NCI-H748 treated with DMSO at 0.1 percent for 48 hours (cell line): ENCODE data around the gene ESCO1.
"Not testable (repeated sequence)": the region's sequence is repeated elsewhere in the genome, so short reads cannot be mapped to it uniquely, and the experiment has no call there.

ENCODE experiments used
- DNase-seq: peaks from one replicate; lab custom pipeline; 2025; lab: John Stamatoyannopoulos, UW

ESCO1 gene

DNA sequence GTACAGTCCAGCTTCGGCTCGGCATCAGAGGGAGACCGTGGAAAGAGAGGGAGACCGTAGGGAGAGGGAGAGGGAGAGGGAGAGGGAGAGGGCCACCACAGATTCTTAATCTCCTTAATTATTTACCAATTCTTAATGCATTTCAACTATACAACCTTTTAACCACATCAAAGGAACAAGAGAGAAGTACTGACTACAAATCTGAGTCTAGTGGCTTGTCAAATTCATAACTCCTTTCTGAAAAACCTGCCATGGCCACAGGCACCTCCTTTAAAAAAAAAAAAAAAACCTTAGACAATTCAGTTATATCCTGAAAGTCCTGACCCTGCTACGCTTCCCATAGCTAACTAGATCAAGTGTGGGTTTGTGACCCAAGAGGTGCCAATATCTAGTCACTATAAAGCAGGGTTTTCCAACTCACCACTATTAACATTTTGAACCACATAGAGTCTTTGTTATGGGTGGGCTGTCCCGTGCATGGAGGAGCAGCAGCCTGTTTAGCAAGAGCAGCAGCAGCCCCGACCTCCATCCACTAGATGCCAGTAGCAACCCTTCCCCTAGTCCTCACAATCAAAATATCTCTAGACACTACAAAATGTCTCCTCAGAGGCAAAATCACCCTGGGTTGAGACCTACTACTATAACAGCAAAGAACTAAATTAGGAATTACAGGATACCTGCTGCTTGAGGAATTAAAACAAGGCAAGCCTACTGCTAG lies 6.8 kb downstream of the ESCO1 start:
- DNase-seq, result no peak

- not testable (repeated sequence) for DNase-seq
Observed at GRCh38 chr18:21592361-21592760, 8.1 kb downstream of the ESCO1 start.

DNA sequence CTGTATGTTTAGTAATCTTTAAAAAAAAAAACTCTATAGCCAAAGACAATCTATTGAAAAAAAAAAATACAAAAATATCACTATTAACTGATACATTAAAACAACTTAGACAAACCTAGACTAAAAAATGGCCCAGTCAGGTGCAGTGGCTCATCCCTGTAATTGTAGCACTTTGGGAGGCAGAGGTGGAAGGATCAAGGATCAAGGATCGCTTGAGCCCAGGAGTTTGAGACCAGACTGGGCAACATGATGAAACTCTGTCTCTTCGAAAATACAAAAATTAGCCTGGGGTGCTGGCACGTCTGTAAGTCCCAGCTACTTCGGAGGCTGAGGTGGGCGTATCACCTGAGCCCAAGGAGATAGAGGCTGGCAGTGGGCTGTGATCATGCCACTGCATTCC lies 16.1 kb downstream of the ESCO1 start:
- DNase-seq, result no peak

DNA sequence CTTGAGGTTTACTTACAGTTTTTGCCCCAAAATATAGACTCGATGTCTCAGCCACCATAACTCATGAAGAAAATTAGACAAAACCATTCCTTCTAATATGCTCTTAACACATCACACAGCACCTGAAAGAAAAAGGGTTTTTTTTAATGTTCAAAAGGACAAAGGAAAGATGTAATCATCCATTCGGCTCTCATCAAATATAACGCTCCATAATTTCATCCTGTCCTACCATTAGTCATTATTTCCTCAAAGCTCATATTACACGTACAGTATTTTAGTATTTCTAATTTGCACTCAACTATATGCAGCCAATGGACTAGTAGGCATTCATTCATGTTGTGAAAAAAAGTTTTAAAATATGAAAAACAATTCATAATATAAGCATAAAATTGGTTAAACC lies 24.8 kb downstream of the ESCO1 start:
- no peak for DNase-seq

DNA sequence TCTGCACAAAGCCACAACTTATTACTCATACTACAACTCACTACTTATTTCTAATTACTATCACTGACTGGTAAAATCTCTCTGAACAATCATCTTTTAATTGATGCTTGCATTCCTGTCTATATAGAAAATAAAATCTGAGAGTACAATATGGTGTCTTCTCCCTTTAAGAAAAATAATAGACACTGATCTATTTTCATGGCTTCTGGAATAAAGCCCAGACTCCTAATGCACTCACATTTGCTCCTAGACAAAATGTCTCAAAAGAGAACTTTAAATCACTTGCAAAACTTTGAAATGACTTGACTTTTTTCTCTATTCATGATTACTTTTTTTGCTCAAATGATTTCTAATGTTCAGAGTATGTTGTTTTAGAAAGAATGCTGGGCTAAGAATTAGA lies 28.7 kb downstream of the ESCO1 start:
- DNase-seq, result no peak

DNA sequence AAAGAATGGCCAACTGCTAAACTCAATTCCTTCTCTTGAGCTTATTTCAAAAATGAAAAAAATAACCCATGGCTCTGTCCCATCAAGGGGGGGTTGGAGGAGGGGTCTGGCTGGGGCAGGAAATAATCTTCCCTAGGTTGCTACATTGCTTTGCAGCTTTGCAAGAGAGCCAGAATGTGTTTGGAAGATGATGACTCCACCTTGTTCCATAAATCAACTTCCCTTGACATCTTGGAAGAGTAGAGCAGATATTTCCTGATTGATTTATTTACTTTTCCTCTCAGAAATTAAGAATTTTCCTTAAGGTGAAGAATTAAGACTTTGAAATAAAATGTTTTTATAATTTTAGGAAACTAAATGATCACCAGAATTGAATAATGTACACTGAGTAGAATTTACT lies 41.3 kb downstream of the ESCO1 start:
- no peak for DNase-seq

DNA sequence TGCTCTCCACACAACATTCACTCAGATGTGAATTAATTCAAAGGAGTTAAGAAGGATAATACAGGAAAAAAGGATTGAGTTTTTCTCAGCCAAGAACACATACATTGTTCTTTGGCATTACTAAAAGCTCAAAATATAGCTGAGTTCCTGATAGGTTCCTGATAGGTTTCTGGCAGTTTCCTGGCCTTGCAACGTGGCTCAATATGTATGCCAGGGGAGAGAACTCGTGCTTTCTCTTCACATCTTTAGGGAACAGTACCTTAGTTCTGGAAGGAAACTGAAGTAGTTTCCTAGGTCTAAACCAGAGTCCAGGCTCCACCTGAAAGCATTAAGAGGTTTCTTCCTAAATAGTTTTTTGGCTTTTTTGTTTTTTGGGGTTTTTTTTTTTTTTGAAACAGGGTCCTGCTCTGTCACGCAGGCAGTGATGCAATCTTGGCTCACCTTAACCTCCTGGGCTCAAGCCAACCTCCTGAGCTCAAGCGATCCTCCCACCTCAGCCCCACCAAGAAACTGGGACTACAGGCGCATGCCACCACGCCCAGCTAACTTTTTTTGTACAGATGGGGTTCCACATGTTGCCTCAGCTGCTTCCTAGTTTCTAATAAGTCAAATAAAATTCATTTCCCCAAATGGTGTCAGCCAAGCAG lies 42.8 kb downstream of the ESCO1 start:
- no peak for DNase-seq

- DNase-seq, result no peak
Observed at GRCh38 chr18:21550510-21550970, 50.0 kb downstream of the ESCO1 start.

DNA sequence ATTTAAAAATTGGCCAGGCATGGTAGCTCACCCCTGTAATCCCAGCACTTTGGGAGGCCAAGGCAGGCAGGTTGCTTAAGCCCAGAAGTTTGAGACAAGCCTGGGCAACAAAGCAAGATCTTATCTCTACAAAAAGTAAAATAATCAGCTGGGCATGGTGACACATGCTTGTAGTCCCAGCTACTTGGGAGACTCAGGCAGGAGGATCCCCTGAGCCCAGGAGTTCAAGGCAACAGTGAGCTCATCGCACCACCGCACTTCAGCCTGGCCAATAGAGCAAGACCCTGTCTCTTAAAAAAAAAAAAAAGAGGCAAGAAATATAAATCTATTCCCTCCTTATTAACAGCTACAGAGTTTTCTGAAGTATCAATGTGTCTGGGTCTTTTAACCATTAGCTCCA lies 51.9 kb downstream of the ESCO1 start:
- no peak for DNase-seq

DNA sequence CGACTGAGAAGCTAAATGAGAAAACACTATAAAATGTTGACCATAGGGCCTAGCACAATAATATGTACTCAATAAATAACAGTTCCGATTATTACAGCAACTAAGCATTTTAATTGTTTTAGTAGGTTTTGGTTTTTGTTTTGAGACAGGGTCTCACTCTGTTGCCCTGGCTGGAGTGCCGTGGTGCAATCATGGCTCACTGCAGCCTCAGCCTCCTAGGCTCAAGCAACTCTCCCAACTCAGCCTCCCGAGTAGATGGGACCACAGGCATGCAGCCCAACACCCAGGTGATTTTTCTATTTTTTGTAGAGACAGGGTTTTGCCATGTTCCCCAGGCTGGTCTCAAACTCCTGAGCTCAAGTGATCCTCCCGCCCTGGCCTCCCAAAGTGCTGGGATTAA lies 54.1 kb downstream of the ESCO1 start:
- no peak for DNase-seq

DNA sequence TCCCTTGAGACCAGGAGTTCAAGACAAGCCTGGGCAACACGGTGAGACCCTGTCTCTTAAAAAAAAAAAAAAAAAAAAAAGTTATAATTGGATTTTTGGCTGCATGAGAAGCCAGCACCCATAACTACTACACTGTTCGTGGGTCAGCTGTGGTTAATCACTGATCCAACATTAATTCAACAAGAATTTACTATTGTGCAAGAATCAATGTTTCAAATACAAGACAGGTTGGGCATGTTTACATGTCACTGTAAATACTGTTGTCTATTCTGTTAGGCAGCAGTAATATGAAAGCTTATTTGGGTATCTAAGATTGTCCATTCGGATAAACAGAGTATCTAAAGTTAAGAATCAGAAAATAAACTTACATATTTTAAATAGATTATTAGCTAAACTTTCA lies 62.3 kb downstream of the ESCO1 start:
- no peak for DNase-seq

- DNase-seq, result no peak
Observed at GRCh38 chr18:21534327-21534726, 66.2 kb downstream of the ESCO1 start.

DNA sequence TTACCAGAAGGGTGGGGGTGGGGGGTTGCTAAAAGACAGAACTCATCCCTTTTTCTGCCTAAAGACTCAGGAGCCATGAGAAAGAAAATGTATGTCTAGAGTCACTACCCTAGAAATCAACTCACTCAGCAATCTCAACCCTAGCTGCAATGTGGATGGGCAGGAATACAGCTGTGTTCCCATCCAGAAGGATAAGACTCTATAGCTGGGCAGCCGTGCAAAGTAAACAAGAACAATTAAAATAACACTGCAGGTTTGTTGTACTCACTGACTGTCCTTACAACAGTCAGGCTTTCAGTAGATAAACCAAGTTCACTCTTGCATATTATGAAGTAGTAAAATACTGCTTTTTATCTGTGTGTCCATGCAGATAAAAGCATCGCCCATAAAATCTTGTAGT lies 74.0 kb downstream of the ESCO1 start:
- no peak for DNase-seq

GRCh38 chr18:21525916-21526315 lies 74.6 kb downstream of the ESCO1 start:
- DNase-seq, result no peak

DNA sequence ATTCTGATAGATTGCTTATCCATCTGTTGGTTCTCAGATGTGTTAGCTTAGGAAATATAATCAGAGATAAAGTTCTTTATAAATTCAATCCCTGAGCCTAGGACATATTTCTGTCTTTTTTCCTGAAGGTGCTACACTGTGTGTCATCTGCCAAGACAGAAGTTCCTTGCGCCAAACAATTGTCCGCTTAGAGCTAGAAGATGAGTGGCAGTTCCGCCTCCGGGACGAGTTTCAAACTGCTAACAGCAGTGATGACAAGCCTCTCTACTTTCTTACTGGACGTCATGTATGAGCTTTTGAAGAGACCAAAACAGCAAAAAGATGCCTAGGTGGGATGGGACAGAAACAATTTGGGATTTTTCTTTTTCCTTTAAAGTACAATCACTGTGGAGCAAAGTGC lies 78.0 kb downstream of the ESCO1 start:
- no peak for DNase-seq

DNA sequence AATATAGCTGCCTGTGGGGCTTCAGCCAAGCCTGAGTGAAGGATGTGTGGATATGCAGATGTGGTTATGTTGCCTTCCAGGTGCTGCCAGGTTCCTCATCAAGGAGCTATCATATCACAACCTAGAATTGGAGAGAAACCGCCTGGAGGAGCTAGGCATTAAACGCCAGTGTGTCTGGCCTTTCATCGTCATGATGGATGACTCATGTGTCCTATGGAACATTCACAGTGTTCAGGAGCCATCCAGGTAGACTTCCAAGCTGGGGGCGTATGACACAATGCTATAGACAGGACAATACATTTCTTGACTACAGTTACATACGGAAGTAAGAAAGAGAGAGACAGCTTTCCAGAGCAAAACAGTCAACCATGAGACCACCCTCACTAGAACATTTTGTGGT lies 86.8 kb downstream of the ESCO1 start:
- DNase-seq, result no peak

GRCh38 chr18:21513292-21513691 lies 87.2 kb downstream of the ESCO1 start:
- no peak for DNase-seq

DNA sequence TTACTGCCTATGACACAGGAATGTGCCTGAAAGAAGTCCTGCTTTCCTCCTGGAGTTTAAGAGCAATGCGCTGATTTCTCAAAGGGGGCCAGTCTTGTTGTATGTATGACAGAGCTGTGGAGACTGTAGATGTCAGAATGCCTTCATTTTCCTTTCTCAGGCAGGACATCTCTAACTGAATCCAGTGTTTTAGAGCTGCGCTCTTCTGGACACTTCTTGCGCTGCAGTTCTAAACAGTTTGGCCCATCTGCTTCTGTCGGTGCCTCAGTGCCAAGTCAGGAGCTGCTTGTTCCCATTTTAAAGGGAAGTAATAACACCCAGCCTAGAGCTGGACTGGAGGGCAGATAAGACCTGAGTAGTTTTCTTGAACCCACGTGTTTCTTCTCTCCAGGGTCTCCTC lies 91.4 kb downstream of the ESCO1 start:
- no peak for DNase-seq

DNA sequence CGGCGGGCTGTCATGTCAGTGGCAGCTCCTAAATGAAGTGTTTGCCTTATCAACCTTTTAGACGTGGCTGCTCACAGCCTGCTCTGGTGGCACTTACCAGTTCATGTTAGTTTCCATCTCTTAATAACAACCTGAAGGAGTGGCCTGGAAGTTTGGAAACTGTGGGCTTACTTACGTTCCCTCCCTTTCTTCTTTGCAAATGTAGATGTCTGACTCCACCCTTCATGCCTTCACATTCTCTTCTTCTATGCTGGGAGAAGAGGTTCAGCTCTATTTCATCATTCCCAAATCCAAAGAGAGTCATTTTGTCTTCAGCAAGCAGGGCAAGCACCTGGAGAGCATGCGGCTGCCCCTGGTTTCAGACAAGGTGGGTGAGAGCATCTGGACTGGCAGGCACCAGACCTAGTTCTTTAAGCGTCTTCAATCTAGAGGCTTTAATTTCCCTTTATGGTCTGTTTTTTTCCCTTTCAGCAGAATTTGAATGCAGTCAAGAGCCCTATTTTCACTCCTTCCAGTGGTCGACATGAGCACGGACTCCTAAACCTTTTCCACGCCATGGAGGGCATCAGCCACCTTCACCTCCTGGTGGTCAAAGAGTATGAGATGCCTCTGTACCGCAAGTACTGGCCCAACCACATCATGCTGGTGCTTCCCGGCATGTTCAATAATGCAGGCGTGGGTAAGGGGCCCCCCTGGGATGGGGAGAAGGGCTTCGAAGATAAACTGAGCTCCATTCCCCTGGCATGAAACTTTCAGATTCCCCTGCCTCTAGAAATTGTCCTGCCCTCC lies 92.4 kb downstream of the ESCO1 start:
- no peak for DNase-seq

- no peak for DNase-seq
Observed at GRCh38 chr18:21502661-21503060, 97.8 kb downstream of the ESCO1 start.

DNA sequence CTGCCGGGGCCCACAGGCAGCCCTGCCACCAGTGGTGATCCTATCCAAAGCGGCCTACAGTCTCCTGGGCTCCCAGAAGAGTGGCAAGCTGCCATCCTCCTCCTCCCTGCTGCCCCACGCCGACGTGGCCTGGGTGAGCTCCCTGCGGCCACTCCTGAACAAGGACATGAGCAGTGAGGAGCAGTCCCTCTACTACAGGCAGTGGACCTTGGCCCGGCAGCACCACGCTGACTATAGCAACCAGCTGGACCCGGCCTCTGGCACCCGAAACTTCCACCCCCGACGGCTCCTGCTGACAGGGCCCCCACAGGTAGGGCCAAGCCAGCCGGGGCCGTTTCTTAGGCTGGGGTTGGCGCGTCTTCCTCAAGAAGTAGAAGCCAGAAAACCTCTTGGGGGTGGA lies 100.5 kb downstream of the ESCO1 start:
- no peak for DNase-seq

DNA sequence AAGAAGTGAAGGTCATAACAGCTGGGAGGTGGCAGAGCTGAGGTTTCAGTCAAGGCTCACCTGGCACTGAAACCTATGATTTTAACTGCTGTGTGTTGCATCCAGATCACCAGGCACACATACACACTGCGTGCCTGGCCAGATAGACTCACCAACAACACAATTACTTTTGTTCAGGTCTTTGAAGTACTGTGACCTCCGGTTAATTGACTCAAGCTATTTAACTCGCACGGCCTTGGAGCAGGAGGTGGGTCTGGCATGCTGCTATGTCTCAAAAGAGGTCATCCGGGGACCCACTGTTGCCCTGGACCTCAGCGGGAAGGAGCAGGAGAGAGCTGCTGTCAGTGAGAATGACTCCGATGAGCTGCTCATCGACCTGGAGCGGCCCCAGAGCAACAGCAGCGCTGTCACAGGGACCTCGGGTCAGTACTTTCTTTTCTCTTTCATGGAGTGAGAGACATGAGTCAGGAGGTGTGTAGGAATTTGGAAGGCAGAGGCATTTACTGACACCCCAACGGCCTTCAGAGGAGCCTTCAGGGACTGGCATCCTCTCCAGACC lies 104.1 kb downstream of the ESCO1 start:
- no peak for DNase-seq

DNA sequence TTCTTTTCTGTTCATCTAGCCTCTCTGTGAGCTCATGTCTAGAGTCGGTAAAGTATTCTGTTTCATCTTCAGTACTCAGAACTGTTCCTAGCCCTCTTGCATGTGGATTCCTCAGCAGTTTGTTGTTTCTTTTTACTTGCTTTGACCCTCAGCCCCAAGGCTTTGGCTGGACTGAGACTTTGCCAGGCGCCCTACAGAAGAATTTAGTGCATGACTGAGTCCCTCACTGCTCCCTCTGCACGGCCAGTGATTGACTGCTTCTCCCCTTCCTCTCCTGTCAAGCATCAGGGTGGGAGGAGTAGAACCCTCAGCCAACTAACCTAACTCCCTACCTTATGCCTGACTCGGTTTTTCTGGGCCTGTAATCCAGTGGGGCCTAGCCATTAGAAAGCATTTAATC lies 109.8 kb downstream of the ESCO1 start:
- DNase-seq, result no peak
